ENCODE results near the gene PLA1A.
A peak's percentile ranks its signal among the peaks of the same experiment; 100 is the strongest.

The PLA1A gene

DNA sequence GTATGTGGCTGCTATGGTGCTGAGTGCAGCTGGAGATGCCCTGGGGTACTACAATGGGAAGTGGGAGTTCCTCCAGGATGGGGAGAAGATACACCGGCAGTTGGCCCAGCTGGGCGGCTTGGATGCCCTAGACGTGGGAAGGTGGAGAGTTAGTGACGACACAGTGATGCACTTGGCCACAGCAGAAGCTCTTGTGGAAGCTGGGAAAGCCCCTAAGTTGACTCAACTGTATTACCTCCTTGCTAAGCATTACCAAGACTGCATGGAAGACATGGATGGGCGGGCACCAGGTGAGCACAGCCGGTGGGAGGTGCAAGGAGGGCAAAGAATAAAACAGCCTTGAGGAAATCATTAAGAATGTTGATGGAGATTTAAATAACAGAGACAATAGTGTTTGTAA is 15.5 kb upstream of the PLA1A start:
- no peak for DNase-seq (ENCODE audit: low read depth, low spot score)
- H3K9ac ChIP-seq (ENCODE audit: insufficient read length, low read depth), result no peak overlapping the region

DNA sequence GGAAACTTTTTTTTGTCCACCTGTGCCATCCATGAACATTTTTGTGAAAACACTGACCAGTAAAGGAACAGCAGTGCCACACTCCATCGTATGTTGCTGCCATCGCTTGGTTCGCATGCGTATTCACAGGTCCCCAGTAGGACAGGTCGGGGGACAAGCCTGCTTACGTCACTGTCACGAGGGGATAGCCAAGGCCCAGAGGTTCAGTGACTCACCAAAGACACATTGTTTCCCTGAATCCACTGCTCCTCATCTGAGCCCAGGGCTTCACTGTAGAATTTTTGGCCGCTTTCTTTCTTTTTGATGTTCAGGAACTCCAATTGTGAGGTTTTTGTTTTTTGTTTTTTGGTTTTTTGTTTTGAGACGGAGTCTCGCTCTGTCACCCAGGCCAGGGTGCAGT is 12.5 kb upstream of the PLA1A start:
- H3K36me3 ChIP-seq (ENCODE audit: insufficient read depth, insufficient read length, low read length), result peaks cover 5% of the 10 kb centered on the region
- H3K4me3 ChIP-seq (ENCODE audit: insufficient read length, low read depth), result no peak overlapping the region
- H3K27me3 ChIP-seq (ENCODE audit: insufficient read depth, insufficient read length), result no peaks in the 10 kb centered on the region
- TF ChIP-seq SUZ12 (IDR thresholded peaks at IDR 0.05; ENCODE audit: extremely low read depth, insufficient read depth, insufficient read length), result no peak
- H3K4me1 ChIP-seq (ENCODE audit: insufficient read depth, insufficient read length), result peaks cover 4% of the 10 kb centered on the region
- H3K9ac ChIP-seq (ENCODE audit: insufficient read length, low read depth), result no peak overlapping the region
- no peaks in the 10 kb centered on the region for H3K9me3 ChIP-seq (ENCODE audit: insufficient read depth, low read length)
- DNase-seq (ENCODE audit: low read depth, low spot score), result no peak

More for the DNA sequence above, 15.5 kb upstream of the PLA1A start:
- Histone ChIP-seq H3K4me3 (ENCODE audit: insufficient read length, low read depth) (no peak overlapping the region), H3K27me3 (ENCODE audit: insufficient read depth, insufficient read length) (peaks cover 13% of the 10 kb centered on the region), H3K36me3 (ENCODE audit: insufficient read depth, insufficient read length, low read length) (peaks cover 5% of the 10 kb centered on the region), H3K9me3 (ENCODE audit: insufficient read depth, low read length) (no peaks in the 10 kb centered on the region), H3K4me1 (ENCODE audit: insufficient read depth, insufficient read length) (no peaks in the 10 kb centered on the region)
- TF ChIP-seq YY1 (IDR thresholded peaks at IDR 0.05; ENCODE audit: insufficient read depth, insufficient read length) (no peak), SUZ12 (IDR thresholded peaks at IDR 0.05; ENCODE audit: extremely low read depth, insufficient read depth, insufficient read length) (no peak), ZNF274 (IDR thresholded peaks at IDR 0.05; ENCODE audit: low read depth, low read length) (no peak)

DNA sequence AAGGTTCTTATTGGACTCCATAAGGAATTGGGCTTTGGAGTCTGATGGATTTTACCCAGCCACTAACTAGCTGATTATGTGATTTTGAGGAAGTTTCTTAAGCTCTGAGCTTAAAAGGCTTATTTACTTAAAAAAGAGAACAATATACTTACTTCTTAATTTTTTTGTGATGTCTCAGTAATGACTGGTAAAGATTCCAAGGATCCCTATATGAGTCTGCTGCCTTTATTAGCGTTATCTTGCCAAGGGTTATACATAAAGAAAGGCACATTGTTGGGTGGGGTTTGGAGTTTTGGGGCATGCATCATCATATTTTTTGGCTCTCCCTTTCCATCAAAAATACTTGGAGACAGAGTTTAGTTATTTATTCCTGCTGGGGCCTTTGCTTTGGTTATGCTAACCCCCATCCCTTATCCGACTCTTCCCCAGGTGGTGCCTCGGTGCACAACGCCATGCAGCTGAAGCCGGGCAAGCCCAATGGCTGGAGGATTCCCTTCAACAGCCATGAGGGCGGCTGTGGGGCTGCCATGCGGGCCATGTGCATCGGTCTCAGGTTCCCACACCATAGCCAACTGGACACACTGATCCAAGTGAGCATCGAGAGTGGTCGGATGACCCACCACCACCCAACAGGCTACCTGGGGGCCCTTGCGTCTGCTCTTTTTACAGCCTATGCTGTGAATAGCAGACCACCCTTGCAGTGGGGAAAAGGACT is 11.7 kb upstream of the PLA1A start:
- peaks cover 5% of the 10 kb centered on the region for H3K36me3 ChIP-seq (ENCODE audit: insufficient read depth, insufficient read length, low read length)

DNA sequence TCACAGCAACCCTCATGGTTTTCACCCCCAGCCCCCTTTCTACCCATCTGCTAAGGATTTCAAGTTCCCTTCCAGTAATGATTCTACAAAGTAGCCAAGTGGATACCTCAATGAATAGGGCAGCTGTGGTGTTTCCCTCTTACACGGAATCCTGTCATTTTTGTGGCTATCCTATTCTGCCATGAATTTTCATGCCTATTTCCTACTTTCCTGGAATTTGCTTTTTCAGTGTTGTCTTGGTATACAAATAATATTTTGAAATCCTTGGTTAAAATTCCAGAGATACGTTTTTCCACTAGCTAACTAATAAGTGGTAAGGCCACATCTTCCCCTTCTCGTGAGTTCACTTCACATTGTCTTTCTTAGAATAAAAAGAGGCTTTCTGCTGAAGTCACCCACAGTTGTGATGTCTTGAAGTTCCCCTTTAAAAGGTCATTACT is 10.9 kb upstream of the PLA1A start:
- Histone ChIP-seq H3K4me3 (ENCODE audit: insufficient read length, low read depth) (no peak overlapping the region), H3K27me3 (ENCODE audit: insufficient read depth, insufficient read length) (no peaks in the 10 kb centered on the region), H3K9ac (ENCODE audit: insufficient read length, low read depth) (no peak overlapping the region), H3K9me3 (ENCODE audit: insufficient read depth, low read length) (no peaks in the 10 kb centered on the region), H3K36me3 (ENCODE audit: insufficient read depth, insufficient read length, low read length) (peaks cover 5% of the 10 kb centered on the region), H3K4me1 (ENCODE audit: insufficient read depth, insufficient read length) (peaks cover 4% of the 10 kb centered on the region)
- TF ChIP-seq ZNF274 (IDR thresholded peaks at IDR 0.05; ENCODE audit: low read depth, low read length) (no peak), YY1 (IDR thresholded peaks at IDR 0.05; ENCODE audit: insufficient read depth, insufficient read length) (no peak), SUZ12 (IDR thresholded peaks at IDR 0.05; ENCODE audit: extremely low read depth, insufficient read depth, insufficient read length) (no peak)
- DNase-seq (ENCODE audit: low read depth, low spot score), result no peak

More for the DNA sequence above, 11.7 kb upstream of the PLA1A start:
- Histone ChIP-seq H3K4me3 (ENCODE audit: insufficient read length, low read depth) (no peak overlapping the region), H3K4me1 (ENCODE audit: insufficient read depth, insufficient read length) (peaks cover 4% of the 10 kb centered on the region), H3K27me3 (ENCODE audit: insufficient read depth, insufficient read length) (no peaks in the 10 kb centered on the region), H3K9ac (ENCODE audit: insufficient read length, low read depth) (no peak overlapping the region), H3K9me3 (ENCODE audit: insufficient read depth, low read length) (no peaks in the 10 kb centered on the region)
- TF ChIP-seq ZNF274 (IDR thresholded peaks at IDR 0.05; ENCODE audit: low read depth, low read length) (no peak), YY1 (IDR thresholded peaks at IDR 0.05; ENCODE audit: insufficient read depth, insufficient read length) (no peak), SUZ12 (IDR thresholded peaks at IDR 0.05; ENCODE audit: extremely low read depth, insufficient read depth, insufficient read length) (no peak)
- DNase-seq (ENCODE audit: low read depth, low spot score), result no peak

DNA sequence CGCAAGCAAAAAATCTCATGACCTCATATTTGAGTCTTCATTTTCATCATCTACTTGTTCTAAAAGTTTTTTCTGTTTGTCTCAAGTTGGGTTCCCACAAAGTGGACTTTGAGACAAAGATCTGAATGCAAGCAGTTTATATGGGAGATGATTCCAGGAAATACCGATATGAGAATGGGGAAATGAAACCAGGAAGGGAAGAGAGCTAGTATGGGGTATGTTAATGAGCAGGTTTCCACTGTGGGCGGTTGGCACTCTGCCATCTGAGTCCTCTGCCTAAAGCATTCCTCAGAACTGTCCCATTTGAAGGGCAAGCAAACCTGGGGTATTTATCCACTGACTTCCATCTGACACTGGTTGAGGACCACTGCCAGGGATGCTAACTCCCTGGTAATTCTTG is 9.6 kb upstream of the PLA1A start:
- Histone ChIP-seq H3K36me3 (ENCODE audit: insufficient read depth, insufficient read length, low read length) (peaks cover 5% of the 10 kb centered on the region), H3K4me3 (ENCODE audit: insufficient read length, low read depth) (no peak overlapping the region), H3K27me3 (ENCODE audit: insufficient read depth, insufficient read length) (peaks cover 3% of the 10 kb centered on the region), H3K4me1 (ENCODE audit: insufficient read depth, insufficient read length) (peaks cover 4% of the 10 kb centered on the region), H3K9me3 (ENCODE audit: insufficient read depth, low read length) (no peaks in the 10 kb centered on the region), H3K9ac (ENCODE audit: insufficient read length, low read depth) (no peak overlapping the region)
- no peak for TF ChIP-seq ZNF274 (IDR thresholded peaks at IDR 0.05; ENCODE audit: low read depth, low read length)
- no peak for DNase-seq (ENCODE audit: low read depth, low spot score)

DNA sequence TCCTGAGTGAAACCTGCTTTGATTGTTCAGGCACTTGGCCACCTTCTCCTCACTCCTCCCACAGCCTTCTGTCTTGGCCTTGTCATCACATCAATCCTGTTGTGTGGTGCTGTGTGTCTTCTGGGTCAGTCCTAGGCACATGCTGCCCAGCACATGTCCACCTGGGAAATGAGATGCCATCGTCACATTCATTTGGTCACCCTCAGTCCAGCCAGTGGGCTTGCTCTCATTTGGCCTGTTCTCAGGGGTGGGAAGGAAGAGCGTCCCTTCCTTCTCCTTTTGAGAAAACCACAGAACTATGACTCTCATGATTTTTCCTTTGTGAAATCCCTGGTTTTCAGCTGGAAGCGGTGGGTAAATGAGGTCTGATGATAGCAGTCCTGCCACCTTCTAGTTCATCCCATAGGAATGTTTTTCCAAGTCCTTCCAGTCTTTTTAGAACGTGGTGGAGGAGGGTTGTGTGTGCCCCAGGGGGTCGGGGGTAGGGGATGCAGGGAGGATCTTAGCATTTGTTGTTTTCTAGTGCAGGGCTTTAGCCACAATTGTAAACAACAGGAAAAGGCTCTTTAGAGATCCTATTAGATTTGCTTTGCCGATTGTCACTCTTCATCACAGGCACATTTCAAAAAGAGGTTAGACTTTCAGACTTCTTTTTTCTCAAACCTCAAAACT is 8.4 kb upstream of the PLA1A start:
- Histone ChIP-seq H3K4me1 (ENCODE audit: insufficient read depth, insufficient read length) (peaks cover 4% of the 10 kb centered on the region), H3K9me3 (ENCODE audit: insufficient read depth, low read length) (no peaks in the 10 kb centered on the region), H3K27me3 (ENCODE audit: insufficient read depth, insufficient read length) (peaks cover 3% of the 10 kb centered on the region), H3K4me3 (ENCODE audit: insufficient read length, low read depth) (no peak overlapping the region), H3K36me3 (ENCODE audit: insufficient read depth, insufficient read length, low read length) (peaks cover 5% of the 10 kb centered on the region), H3K9ac (ENCODE audit: insufficient read length, low read depth) (no peak overlapping the region)
- no peak for TF ChIP-seq YY1 (IDR thresholded peaks at IDR 0.05; ENCODE audit: insufficient read depth, insufficient read length)
- no peak for TF ChIP-seq ZNF274 (IDR thresholded peaks at IDR 0.05; ENCODE audit: low read depth, low read length)
- TF ChIP-seq SUZ12 (IDR thresholded peaks at IDR 0.05; ENCODE audit: extremely low read depth, insufficient read depth, insufficient read length), result no peak
- DNase-seq (ENCODE audit: low read depth, low spot score), result peak; percentile 36

DNA sequence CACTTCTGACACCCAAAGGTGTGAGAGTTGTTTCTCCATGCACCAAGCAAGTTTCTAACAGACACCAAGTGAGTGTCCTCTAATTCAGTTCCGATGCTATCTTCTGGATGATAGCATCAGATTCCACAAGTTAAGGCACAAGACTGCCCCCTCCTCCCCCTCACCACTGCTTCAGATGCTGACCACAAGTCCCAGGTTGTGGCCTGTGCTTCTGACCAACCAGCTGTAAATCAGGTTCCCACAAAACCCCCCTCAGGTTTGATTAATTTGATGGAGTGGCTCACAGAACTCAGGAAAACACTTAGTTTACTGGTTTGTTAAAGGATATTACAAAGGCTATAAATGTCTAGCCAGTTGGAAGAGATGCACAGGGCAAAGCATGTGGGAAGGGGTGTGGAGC is 7.0 kb upstream of the PLA1A start:
- peaks cover 5% of the 10 kb centered on the region for H3K36me3 ChIP-seq (ENCODE audit: insufficient read depth, insufficient read length, low read length)
- peaks cover 4% of the 10 kb centered on the region for H3K4me1 ChIP-seq (ENCODE audit: insufficient read depth, insufficient read length)
- H3K4me3 ChIP-seq (ENCODE audit: insufficient read length, low read depth), result no peak overlapping the region
- DNase-seq (ENCODE audit: low read depth, low spot score), result no peak
- TF ChIP-seq ZNF274 (IDR thresholded peaks at IDR 0.05; ENCODE audit: low read depth, low read length), result no peak
- TF ChIP-seq SUZ12 (IDR thresholded peaks at IDR 0.05; ENCODE audit: extremely low read depth, insufficient read depth, insufficient read length), result no peak
- TF ChIP-seq YY1 (IDR thresholded peaks at IDR 0.05; ENCODE audit: insufficient read depth, insufficient read length), result no peak
- H3K9me3 ChIP-seq (ENCODE audit: insufficient read depth, low read length), result no peaks in the 10 kb centered on the region
- no peak overlapping the region for H3K9ac ChIP-seq (ENCODE audit: insufficient read length, low read depth)
- H3K27me3 ChIP-seq (ENCODE audit: insufficient read depth, insufficient read length), result peaks cover 3% of the 10 kb centered on the region
